Pericardium fibroblast (primary cell): Measurements from ENCODE around the gene RPLP2. TPM values are rescaled to one million over a fixed set of nuclear protein-coding genes. Genes with fewer than 3 reads are reported as not detected.

ENCODE experiments used
- total RNA-seq: library from RNA; depleted of rRNA; stranded (reverse); fragments of >200 nt; gene quantifications from 2 replicates; pipeline ENCODE4 v1.2.3, GENCODE V29; 2015

The RPLP2 gene
- total RNA-seq, result 1,276 and 1,479 TPM in 2 replicates

DNA sequence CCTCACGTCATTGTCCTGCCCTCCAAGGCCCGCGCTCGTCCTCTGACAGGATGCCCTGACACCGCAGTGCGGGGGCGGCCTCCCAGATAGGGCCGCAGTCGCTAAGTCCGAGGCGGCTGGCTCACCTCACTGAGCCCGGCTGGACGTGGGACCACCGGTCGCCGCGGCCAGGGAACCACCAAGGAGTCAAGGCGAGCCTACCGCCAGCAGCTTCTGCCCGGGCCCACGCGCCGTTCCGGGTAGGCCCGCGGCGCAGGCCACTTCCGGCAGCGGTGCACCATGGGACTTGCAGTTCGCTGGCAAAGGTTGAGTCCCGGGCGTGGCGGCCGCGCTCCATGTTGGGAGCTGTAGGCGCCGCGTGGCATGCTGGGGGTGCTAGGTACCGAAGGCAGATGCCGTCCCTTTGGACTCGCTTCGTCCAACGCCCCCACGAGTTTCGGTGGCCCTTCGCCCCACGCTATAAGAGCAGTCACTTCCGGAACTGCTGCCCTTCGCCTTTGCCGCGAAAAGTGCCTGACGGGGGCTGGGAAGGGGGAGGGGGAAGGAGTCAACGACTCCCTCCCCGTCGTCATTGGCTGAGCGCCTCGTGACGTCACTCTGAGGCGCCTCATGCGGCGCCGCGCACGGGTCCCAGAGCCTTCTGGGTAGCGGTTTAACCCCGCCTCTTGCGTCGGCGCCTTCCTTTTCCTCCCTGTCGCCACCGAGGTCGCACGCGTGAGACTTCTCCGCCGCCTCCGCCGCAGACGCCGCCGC, at the start of gene RPLP2:
TSS of gene RPLP2 (plus strand) at position 681 of the 753 bp plus-strand sequence. CDS start 268 bp downstream, outside the sequence.

DNA sequence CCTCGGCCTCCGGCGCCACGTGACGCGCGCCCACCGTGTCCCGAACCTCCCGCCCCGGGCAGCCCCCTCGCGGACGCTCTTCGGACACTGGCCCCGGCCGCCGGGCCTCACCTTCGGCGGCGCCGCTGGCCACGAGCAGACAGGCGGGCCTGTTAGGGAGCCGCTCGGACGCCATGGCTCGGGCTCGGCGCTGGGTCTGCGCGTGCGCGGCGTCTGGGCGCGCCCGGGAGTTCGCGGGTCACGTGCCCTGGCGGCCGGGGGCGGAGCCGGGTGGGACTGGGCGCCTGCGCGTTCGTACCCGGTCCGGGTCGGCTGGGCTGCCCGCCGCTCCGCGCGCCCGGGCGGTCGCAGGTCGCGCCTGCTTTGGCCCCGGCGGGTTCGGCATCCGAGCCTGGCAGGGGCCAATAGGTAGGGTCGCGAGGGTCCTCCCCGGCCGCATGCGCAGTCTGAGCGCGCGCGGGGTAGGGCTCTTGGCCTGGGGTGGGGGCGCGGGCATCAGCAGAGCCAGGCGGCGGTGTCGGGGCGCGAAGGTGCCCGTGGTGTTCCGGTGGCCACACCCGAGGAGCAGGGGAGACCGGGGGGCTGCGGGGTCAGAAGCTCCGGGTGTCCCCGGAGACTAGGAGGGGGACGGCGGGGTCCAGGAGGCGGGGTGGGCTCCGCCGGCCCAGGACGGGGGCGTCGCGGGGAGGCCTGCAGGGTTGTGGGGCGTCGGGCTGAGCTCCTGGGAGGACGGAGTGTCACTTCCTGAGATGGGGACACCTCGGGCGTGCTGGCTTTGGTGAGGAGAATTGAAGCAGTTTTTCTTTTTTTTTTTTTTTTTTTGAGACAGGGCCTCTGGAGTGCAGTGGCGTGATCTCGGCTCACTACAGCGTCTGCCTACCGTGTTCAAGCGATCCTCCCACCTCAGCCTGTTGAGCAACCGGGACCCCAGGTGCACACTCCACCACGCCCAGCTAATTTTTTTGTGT, 32.2 kb upstream of the RPLP2 start, which contains the start of gene GATD1:
TSS of gene GATD1 (minus strand) at position 200 of the 968 bp plus-strand sequence. CDS start at position 175, 25 bp downstream.

DNA sequence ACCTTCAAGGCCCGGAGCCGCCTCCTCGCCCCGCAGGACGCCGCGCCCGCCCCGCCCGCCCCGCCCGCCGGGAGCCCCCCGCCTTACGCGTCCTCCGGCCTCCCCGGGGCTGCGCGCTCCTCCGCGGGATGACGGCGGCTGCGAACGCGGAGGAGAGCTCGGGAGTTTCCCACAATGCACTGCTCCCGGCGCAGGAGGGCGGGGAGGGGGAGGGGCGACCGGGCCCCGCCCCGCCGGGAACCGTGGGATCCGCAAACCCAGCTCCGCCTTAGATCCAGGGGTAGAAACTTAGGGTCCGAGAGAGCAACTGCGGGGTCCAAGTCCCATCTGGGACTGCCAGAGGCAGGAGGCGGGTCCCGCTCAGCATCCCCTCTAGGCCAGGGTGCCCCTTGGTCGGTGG, 19.8 kb upstream of the RPLP2 start, which contains the start of gene CEND1:
TSS of gene CEND1 (minus strand) at position 148 of the 400 bp plus-strand sequence. CDS start 1,514 bp downstream, outside the sequence.

DNA sequence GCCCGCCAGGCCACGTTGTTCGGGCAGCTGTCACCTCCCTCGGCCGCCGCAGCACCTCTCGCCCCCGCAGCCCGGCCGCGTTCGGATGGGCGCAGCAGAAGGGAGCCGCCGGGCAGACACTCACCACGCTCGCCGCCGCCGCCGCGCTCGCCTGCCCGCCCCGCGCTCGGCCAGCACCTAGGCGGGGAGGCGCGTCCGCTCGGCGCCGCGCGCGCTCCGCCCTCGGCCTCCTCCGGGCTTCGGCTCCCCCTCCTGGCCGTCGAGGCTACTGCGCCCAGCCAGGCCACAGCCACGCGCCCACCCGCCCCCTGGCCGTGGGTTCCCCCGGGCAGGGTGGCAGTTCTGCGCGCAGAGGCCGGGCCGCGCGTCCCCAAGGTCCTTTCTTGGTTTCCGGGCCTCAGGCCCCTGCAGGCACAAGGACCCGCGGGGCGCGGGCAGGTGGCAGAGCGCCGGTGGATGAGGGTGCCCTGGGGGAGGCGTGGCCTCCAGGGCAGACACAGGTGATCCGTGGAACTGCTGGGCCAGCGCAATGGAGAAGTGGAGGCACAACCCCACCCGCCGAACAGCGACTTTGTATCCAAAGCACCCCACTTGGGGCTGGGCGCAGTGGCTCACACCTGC, 11.6 kb upstream of the RPLP2 start, which contains the start of gene SLC25A22:
TSS of gene SLC25A22 (minus strand) at position 189 of the 621 bp plus-strand sequence. CDS start 3,275 bp downstream, outside the sequence.

DNA sequence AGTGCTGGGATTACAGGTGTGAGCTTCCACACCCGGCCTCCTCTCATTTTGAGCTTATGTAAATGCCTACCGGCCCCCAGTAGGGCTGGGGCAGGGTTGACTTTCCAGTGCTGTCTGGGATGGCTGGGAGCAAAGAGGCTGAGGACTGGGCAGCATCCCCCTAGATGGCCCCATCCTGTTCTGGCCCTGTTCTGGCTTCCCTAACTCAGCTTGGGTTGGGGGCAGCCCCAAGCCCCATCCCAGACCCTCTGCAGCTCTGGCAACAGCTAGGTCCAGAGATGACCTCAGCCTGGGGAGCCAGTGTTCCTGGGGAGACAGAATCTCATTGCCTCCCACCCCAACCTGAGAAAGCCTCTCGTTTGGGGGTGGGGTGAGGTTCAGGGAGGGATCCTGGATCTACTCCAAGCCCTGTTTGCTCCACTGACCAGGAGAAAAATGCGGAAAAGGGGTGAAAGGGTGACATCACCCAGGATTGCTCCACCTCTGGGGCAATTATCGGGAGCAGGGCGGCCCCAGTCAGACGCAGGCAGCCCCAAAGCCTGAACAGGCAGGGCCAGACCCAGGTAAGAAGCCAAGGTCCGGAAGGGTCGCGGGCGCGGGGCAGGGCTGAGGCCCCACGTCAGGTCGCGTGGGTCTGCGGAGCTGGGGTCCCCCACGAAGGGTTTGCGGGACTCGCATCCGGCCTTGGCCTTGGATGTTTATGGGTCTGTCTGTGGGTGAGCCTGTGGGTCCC, 8.8 kb downstream of the RPLP2 start, which contains the start of gene PNPLA2:
TSS of gene PNPLA2 (plus strand) at position 519 of the 733 bp plus-strand sequence. CDS start 805 bp downstream, outside the sequence.

DNA sequence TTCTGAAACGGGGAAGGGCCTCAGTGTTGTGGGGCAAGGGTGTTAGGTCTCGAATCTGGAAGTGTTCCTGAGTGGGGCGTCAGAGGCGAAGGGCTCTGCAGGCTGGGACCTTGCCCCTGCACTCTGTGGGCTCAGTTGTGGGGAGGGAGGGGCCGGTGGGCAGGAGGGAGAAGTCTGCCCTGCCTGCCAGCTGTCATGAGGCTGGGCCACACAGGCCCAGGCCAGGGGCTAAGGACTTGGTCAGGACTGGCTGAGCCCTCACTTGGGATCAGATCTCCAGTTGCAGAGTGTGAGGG, 18.1 kb downstream of the RPLP2 start, which contains the start of gene CRACR2B:
TSS of gene CRACR2B (plus strand) at position 23 of the 296 bp plus-strand sequence. CDS start 689 bp downstream, outside the sequence.

DNA sequence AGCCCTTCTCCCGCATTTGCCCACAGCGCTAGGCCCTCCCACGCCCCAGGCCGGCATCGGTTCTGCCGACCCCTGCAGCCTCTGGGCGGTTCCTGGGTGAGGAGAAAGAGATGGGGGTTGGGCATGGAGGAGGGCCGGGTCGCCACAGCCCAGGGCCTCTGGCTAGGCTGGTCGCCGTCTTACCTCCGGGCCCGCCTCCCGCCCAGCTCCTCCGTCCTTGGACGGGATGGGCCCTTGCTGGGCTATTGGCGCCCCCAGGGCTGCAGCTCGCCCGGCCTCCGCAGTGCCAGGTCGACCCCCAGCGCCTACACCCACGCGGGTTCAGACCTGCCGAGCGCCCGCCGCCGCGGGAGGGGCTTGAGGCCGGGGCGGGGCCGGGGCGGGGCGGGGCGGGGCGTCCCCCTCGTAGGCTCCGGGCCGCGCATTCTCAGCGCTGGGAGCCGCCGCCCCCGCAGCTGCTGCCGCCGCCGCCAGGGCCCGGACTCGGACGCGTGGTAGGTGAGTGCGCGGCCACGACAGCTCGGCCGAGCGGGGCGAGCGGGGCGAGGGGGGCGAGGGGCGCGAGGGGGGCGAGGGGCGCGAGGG, 22.9 kb downstream of the RPLP2 start, which contains the start of gene CD151:
TSS of gene CD151 (plus strand) at position 424 of the 585 bp plus-strand sequence. CDS start 3,118 bp downstream, outside the sequence.

DNA sequence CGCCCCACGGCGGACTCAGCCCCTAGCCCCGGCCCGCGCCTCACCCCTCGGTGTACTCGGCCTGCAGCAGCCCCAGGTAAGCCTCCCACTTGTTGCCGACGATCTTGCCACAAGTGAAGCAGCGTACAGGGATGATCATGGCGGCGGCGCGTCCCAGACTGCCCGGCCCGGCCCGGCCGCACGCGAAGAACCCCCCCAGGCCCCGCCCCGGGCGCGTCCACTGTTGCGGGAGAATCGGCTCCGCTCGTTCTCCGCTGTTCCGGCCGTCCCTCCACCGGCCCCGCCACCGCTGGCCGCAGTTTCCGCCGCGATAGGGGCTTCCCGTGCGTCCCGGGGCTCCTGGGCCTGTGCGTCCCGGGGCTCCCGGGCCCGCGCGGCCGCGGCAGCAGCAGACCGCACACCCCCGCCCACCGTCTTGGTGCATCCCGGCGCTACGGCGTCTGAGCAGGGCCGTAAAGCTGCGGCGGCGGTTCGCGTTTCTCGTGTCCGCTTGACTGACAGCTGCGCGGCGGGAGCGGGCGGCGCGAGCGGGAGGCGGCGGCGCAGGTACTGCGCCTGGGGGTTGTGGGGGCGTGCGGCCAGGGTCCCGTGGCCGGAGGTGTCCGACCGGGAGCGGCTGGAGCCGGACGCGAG, 32.7 kb downstream of the RPLP2 start, which contains the start of the genes POLR2L and TSPAN4:
TSS of gene POLR2L (minus strand) at position 160 of the 633 bp plus-strand sequence. CDS start at position 139, 21 bp downstream.
TSS of gene TSPAN4 (plus strand) at position 483 of the 633 bp plus-strand sequence. CDS start 7,453 bp downstream, outside the sequence.

Other genes starting within 250 kb of the RPLP2 start
- gene LMNTD2, start 249.2 kb upstream of the RPLP2 start, total RNA-seq, result 0.60 and 0.70 TPM in 2 replicates
- gene RASSF7, start 249.0 kb upstream of the RPLP2 start, total RNA-seq, result 4.4 and 27.9 TPM in 2 replicates
- gene PHRF1, start 233.5 kb upstream of the RPLP2 start, total RNA-seq, result 14.8 and 16.9 TPM in 2 replicates
- gene IRF7, start 194.0 kb upstream of the RPLP2 start, total RNA-seq, result 18.9 and 21.2 TPM in 2 replicates
- gene CDHR5, start 185.0 kb upstream of the RPLP2 start, total RNA-seq, result not detected in 2 replicates
- gene SCT, start 182.8 kb upstream of the RPLP2 start, total RNA-seq, result not detected in 2 replicates
- not detected in 2 replicates for gene DRD4, start 172.7 kb upstream of the RPLP2 start, total RNA-seq
- gene DEAF1, start 114.7 kb upstream of the RPLP2 start, total RNA-seq, result 33.8 and 39.2 TPM in 2 replicates
- gene TMEM80, start 114.2 kb upstream of the RPLP2 start, total RNA-seq, result 26.4 and 33.7 TPM in 2 replicates
- gene EPS8L2, start 103.7 kb upstream of the RPLP2 start, total RNA-seq, result 18.2 and 19.9 TPM in 2 replicates
- gene TALDO1, start 62.5 kb upstream of the RPLP2 start, total RNA-seq, result 105 and 133 TPM in 2 replicates
- gene GATD1, start 32.5 kb upstream of the RPLP2 start, total RNA-seq, result 34.0 and 46.0 TPM in 2 replicates
- 0.94 and 1.3 TPM in 2 replicates for gene CEND1, start 19.9 kb upstream of the RPLP2 start, total RNA-seq
- gene SLC25A22, start 11.7 kb upstream of the RPLP2 start, total RNA-seq, result 9.8 and 18.2 TPM in 2 replicates
- gene PIDD1, start 4.7 kb upstream of the RPLP2 start, total RNA-seq, result 7.4 and 12.1 TPM in 2 replicates
- gene PNPLA2, start 8.9 kb downstream of the RPLP2 start, total RNA-seq, result 32.1 and 37.1 TPM in 2 replicates
- 0.70 and 3.3 TPM in 2 replicates for gene CRACR2B, start 18.0 kb downstream of the RPLP2 start, total RNA-seq
- gene CD151, start 23.0 kb downstream of the RPLP2 start, total RNA-seq, result 300 and 449 TPM in 2 replicates
- gene POLR2L, start 32.6 kb downstream of the RPLP2 start, total RNA-seq, result 144 and 256 TPM in 2 replicates
- 282 and 332 TPM in 2 replicates for gene TSPAN4, start 32.9 kb downstream of the RPLP2 start, total RNA-seq
- gene CHID1, start 100.8 kb downstream of the RPLP2 start, total RNA-seq, result 88.0 and 91.3 TPM in 2 replicates
- 41.9 and 47.2 TPM in 2 replicates for gene AP2A2, start 115.9 kb downstream of the RPLP2 start, total RNA-seq
- gene MUC6, start 226.8 kb downstream of the RPLP2 start, total RNA-seq, result not detected in 2 replicates